ENCODE measurements around the gene SMPX. TPM values are rescaled to one million over a fixed set of nuclear protein-coding genes. Genes with fewer than 3 reads are reported as not detected.

SMPX gene
- total RNA-seq, 2 donors from 2014 or later: not detected

DNA sequence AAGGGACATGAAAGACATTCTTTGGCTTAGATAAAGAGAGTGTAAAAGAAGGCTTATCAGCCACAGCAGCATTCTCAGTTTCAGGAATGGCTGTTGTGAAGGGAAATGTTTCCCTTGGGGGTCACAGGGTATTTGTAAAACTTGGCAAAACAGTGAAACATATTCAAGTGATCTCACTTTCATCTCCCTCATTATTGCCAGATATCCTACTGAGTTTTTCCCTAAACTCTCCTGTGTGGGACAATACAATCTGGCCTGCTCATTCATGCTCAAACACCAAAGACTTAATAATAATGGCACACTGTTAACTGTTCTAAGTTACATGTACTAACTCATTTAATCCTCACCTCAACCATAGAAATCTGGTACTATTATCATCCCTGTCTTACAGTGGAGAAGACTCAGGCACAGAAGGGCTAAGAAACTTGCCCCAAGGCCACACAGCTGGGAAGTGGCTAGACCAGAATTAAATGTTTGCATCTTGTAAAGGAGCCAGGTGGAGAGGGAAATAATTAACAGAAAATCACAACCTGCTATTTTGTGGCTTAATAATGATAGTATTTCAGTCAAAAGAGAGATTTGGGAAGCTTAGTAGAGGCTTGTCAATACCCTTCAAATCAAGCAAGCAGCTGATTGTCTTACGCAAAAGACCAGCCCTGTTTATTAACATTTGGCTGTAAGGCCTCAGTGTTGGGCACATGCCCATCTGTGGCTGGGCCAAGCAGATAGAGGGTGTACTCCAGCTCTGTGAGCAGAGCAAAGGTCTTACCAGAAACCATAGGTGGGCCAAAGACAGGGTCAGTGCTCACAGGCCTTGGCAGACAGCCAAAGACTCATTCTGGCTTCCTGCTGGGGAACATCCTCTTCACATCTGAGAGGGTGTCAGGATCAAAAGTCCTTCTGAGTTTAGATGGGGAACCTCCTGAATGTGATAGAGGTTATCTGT is 17.3 kb downstream of the SMPX start:
- peaks cover 48% of the 10 kb centered on the region for H3K27me3 Mint-ChIP-seq (ENCODE audit: low read depth)
- no peaks in the 10 kb centered on the region for H3K36me3 Mint-ChIP-seq (ENCODE audit: insufficient read depth in 2 of 2)
- no peak for ATAC-seq (replicated peaks in 1 of 2)
- no peaks in the 10 kb centered on the region for H3K4me1 Mint-ChIP-seq (ENCODE audit: low read depth)
- H3K9me3 Mint-ChIP-seq: no peaks in the 10 kb centered on the region
- DNase-seq: no peak
- H3K4me3 Mint-ChIP-seq: no peak overlapping the region
- H3K27ac Mint-ChIP-seq: no peak overlapping the region

- Mint-ChIP-seq H3K9me3 (no peaks in the 10 kb centered on the region), H3K4me3 (no peak overlapping the region), H3K27me3 (ENCODE audit: low read depth) (peaks cover 44% of the 10 kb centered on the region), H3K36me3 (ENCODE audit: insufficient read depth in 2 of 2) (no peaks in the 10 kb centered on the region), H3K27ac (no peak overlapping the region), H3K4me1 (ENCODE audit: low read depth) (no peaks in the 10 kb centered on the region)
- ATAC-seq (replicated peaks in 1 of 2): no peak
- DNase-seq: no peak
Measured at GRCh38 chrX:21738950-21739287, 19.0 kb downstream of the SMPX start.

GRCh38 chrX:21738210-21738949 is 19.5 kb downstream of the SMPX start:
- no peaks in the 10 kb centered on the region for H3K9me3 Mint-ChIP-seq
- no peaks in the 10 kb centered on the region for H3K4me1 Mint-ChIP-seq (ENCODE audit: low read depth)
- peaks cover 47% of the 10 kb centered on the region for H3K27me3 Mint-ChIP-seq (ENCODE audit: low read depth)
- no peaks in the 10 kb centered on the region for H3K36me3 Mint-ChIP-seq (ENCODE audit: insufficient read depth in 2 of 2)
- H3K27ac Mint-ChIP-seq: no peak overlapping the region
- ATAC-seq (replicated peaks in 1 of 2) (no peak), DNase-seq (no peak)
- H3K4me3 Mint-ChIP-seq: no peak overlapping the region

GRCh38 chrX:21735768-21736127 is 22.2 kb downstream of the SMPX start:
- Mint-ChIP-seq H3K9me3 (peaks cover 0 to 2% of the 10 kb centered on the region in 2 donors), H3K27me3 (ENCODE audit: low read depth) (peaks cover 45% of the 10 kb centered on the region), H3K4me3 (no peak overlapping the region), H3K27ac (no peak overlapping the region), H3K36me3 (ENCODE audit: insufficient read depth in 2 of 2) (no peaks in the 10 kb centered on the region), H3K4me1 (ENCODE audit: low read depth) (no peaks in the 10 kb centered on the region)
- ATAC-seq (replicated peaks in 1 of 2): no peak
- DNase-seq: no peak

DNA sequence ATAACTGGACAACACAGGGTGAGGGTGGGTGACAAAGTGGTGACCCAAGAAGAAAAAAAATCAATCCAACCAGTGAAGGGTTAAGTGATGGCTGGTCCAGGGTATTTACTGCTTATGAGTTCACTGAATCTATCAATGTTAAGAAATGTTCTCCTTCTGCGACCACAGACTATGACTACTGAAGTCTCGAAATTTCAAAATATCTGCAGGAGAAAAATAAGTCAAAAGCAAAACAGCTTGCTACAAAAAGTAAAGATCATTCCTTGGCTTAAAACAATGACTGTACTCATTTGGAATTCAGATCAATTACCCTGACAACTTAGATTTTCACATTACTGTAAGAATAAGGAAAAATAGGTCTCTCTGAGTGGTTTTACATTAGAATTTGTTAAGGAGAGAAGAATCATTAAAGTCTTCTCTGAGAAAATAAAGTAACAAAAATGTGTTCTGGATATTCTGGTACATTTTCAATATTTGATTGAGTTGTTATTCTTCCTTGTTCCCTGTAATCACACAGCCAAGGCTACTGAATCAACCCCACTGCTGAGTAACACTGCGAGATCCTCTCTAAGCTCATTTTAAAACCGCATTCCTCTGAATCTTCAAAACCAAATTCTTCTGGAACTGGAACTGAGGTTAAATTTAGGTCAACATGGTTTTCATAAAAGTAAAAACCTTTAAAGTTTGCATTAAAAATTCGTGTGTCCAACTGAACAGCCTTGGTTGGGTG is 22.7 kb downstream of the SMPX start:
- Mint-ChIP-seq H3K4me3 (no peak overlapping the region), H3K9me3 (peaks cover 0 to 2% of the 10 kb centered on the region in 2 donors), H3K4me1 (ENCODE audit: low read depth) (no peaks in the 10 kb centered on the region), H3K27me3 (ENCODE audit: low read depth) (peaks cover 45% of the 10 kb centered on the region), H3K27ac (no peak overlapping the region), H3K36me3 (ENCODE audit: insufficient read depth in 2 of 2) (no peaks in the 10 kb centered on the region)
- ATAC-seq (replicated peaks in 1 of 2) (no peak), DNase-seq (no peak)

GRCh38 chrX:21734175-21734574 is 23.7 kb downstream of the SMPX start:
- ATAC-seq (replicated peaks in 1 of 2): no peak
- Mint-ChIP-seq H3K27ac (no peak overlapping the region), H3K9me3 (peaks cover 0 to 2% of the 10 kb centered on the region in 2 donors), H3K27me3 (ENCODE audit: low read depth) (peaks cover 51% of the 10 kb centered on the region), H3K4me1 (ENCODE audit: low read depth) (no peaks in the 10 kb centered on the region), H3K36me3 (ENCODE audit: insufficient read depth in 2 of 2) (no peaks in the 10 kb centered on the region), H3K4me3 (no peak overlapping the region)
- DNase-seq: no peak

- Mint-ChIP-seq H3K27me3 (ENCODE audit: low read depth) (peaks cover 50% of the 10 kb centered on the region), H3K4me3 (no peak overlapping the region), H3K36me3 (ENCODE audit: insufficient read depth in 2 of 2) (no peaks in the 10 kb centered on the region), H3K9me3 (peaks cover 0 to 2% of the 10 kb centered on the region in 2 donors), H3K4me1 (ENCODE audit: low read depth) (no peaks in the 10 kb centered on the region), H3K27ac (no peak overlapping the region)
- ATAC-seq (replicated peaks in 1 of 2): no peak
- no peak for DNase-seq
Measured at GRCh38 chrX:21733705-21734104, 24.2 kb downstream of the SMPX start.

- H3K4me1 Mint-ChIP-seq (ENCODE audit: low read depth): no peaks in the 10 kb centered on the region
- DNase-seq: no peak
- no peak overlapping the region for H3K27ac Mint-ChIP-seq
- ATAC-seq (replicated peaks in 1 of 2): no peak
- no peaks in the 10 kb centered on the region for H3K36me3 Mint-ChIP-seq (ENCODE audit: insufficient read depth in 2 of 2)
- peaks cover 36% of the 10 kb centered on the region for H3K27me3 Mint-ChIP-seq (ENCODE audit: low read depth)
- H3K4me3 Mint-ChIP-seq: no peak overlapping the region
- peaks cover 0 to 2% of the 10 kb centered on the region in 2 donors for H3K9me3 Mint-ChIP-seq
Measured at GRCh38 chrX:21730026-21730425, 27.9 kb downstream of the SMPX start.

DNA sequence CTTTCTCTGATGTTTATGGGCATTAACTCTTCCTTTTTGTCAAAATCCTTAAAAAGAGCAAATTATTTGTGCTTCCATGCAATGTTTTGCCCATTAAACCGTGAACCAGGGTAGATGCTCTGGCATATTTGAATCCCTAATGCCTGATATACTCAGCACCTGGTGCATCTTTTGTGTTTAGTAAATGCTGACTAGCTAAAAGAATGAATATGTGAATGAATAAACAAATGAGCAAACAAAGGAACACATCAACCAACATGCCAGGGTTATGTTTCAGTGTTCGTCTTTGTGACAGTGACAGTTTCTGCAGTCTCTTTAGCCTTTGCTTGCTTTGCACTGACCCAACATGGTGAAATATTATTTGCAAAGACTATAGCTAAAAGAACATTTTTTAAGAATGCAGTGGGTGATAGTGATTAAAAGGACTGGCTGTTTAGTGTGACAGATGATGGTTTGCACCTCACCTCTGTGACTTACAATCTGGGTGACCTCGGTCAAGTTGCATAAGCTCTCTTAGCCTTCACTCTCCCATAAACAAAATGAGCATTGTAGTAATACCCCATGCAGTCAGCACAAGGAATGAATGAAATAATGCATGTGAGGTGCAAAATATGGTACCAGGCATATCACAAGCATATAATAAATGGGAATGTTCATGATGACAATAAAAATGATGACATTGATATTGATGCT is 29.5 kb downstream of the SMPX start:
- ATAC-seq (replicated peaks in 1 of 2) (no peak), DNase-seq (no peak)
- Mint-ChIP-seq H3K36me3 (ENCODE audit: insufficient read depth in 2 of 2) (no peaks in the 10 kb centered on the region), H3K4me3 (no peak overlapping the region), H3K9me3 (peaks cover 0 to 2% of the 10 kb centered on the region in 2 donors), H3K27ac (peak overlapping the region; percentile 50), H3K27me3 (ENCODE audit: low read depth) (peaks cover 31% of the 10 kb centered on the region), H3K4me1 (ENCODE audit: low read depth) (no peaks in the 10 kb centered on the region)

- DNase-seq: no peak
- H3K27ac Mint-ChIP-seq: no peak overlapping the region
Measured at GRCh38 chrX:21725916-21726315, 32.0 kb downstream of the SMPX start.

GRCh38 chrX:21725496-21725895 is 32.4 kb downstream of the SMPX start:
- H3K9me3 Mint-ChIP-seq: no peaks in the 10 kb centered on the region
- ATAC-seq (replicated peaks in 1 of 2): no peak

More at GRCh38 chrX:21725916-21726315, 32.0 kb downstream of the SMPX start:
- no peak overlapping the region for H3K4me3 Mint-ChIP-seq
- no peaks in the 10 kb centered on the region for H3K36me3 Mint-ChIP-seq (ENCODE audit: insufficient read depth in 2 of 2)
- peaks cover 23% of the 10 kb centered on the region for H3K27me3 Mint-ChIP-seq (ENCODE audit: low read depth)
- H3K4me1 Mint-ChIP-seq (ENCODE audit: low read depth): no peaks in the 10 kb centered on the region
- no peaks in the 10 kb centered on the region for H3K9me3 Mint-ChIP-seq
- no peak for ATAC-seq (replicated peaks in 1 of 2)

DNA sequence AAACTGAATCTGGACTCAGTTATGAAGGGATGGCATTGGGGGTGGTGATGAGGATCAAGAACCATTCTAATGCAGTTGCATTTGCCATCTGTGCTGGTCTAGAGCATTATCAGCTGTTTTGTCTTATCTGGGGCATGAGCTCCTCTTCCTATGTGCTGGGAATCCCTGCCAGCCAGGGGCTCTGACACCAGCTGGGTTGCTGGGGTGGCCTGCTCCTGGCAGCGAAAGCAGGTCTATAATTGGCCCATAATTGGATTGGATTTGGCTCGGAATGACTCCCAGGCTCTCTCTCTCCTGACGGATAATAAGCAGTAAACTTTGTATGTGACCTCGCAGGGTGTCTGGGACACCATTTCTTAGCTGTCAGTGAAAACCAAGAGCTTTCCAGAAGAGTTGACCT is 34.1 kb downstream of the SMPX start:
- Mint-ChIP-seq H3K4me3 (no peak overlapping the region), H3K9me3 (no peaks in the 10 kb centered on the region), H3K27me3 (ENCODE audit: low read depth) (peaks cover 17% of the 10 kb centered on the region), H3K36me3 (ENCODE audit: insufficient read depth in 2 of 2) (no peaks in the 10 kb centered on the region), H3K27ac (no peak overlapping the region), H3K4me1 (ENCODE audit: low read depth) (no peaks in the 10 kb centered on the region)
- DNase-seq (no peak), ATAC-seq (replicated peaks in 1 of 2) (no peak)

More at GRCh38 chrX:21725496-21725895, 32.4 kb downstream of the SMPX start:
- no peaks in the 10 kb centered on the region for H3K4me1 Mint-ChIP-seq (ENCODE audit: low read depth)
- H3K36me3 Mint-ChIP-seq (ENCODE audit: insufficient read depth in 2 of 2): no peaks in the 10 kb centered on the region
- DNase-seq: peak in 1 of 2 donors; percentile 0
- H3K27me3 Mint-ChIP-seq (ENCODE audit: low read depth): peaks cover 23% of the 10 kb centered on the region
- H3K27ac Mint-ChIP-seq: no peak overlapping the region
- H3K4me3 Mint-ChIP-seq: no peak overlapping the region

Data from activated T-cell treated with anti-CD3 and anti-CD28 coated beads, Interleukin-2, amount 50 U/mL, for 72 hours (primary cell).